ENCODE data around the gene ZNHIT6. TPM values are rescaled to one million over a fixed set of nuclear protein-coding genes. Genes with fewer than 3 reads are reported as not detected.

The ZNHIT6 gene
- total RNA-seq, 4 donors from 2014 or later, result 13.6 to 31.2 (median 23.2) TPM

- Histone ChIP-seq H3K27ac (no peak overlapping the region), H3K9me3 (no peaks in the 10 kb centered on the region), H3K36me3 (no peaks in the 10 kb centered on the region), H3K4me1 (no peaks in the 10 kb centered on the region), H3K27me3 (no peaks in the 10 kb centered on the region), H3K4me3 (no peak overlapping the region)
- no peak for DNase-seq
- intact Hi-C loops (cut with DNase I; ENCODE audit: low total_unique reads), result loop anchor here (10.0 kb wide), 1 partner anchor 57 kb away; no protein-coding TSS in a partner anchor
- no peak for TF ChIP-seq POLR2A (IDR thresholded peaks at IDR 0.05)
- no peak for TF ChIP-seq CTCF (IDR thresholded peaks at IDR 0.05)
These were observed 100.3 kb downstream of the ZNHIT6 start for GRCh38 chr1:85607921-85608265.

- no peak for DNase-seq
- no peak overlapping the region for H3K4me3 ChIP-seq
- no peaks in the 10 kb centered on the region for H3K36me3 ChIP-seq
- no peaks in the 10 kb centered on the region for H3K9me3 ChIP-seq
- TF ChIP-seq POLR2A (IDR thresholded peaks at IDR 0.05), result no peak
- TF ChIP-seq CTCF (IDR thresholded peaks at IDR 0.05), result no peak
- H3K27ac ChIP-seq, result no peak overlapping the region
- no peaks in the 10 kb centered on the region for H3K27me3 ChIP-seq
- intact Hi-C loops (cut with DNase I; ENCODE audit: low total_unique reads), result loop anchor here (10.0 kb wide), 1 partner anchor 57 kb away; no protein-coding TSS in a partner anchor
- no peaks in the 10 kb centered on the region for H3K4me1 ChIP-seq
These were observed 100.9 kb downstream of the ZNHIT6 start for GRCh38 chr1:85607126-85607920.

- Histone ChIP-seq H3K36me3 (no peaks in the 10 kb centered on the region), H3K4me1 (no peaks in the 10 kb centered on the region), H3K27me3 (no peaks in the 10 kb centered on the region), H3K4me3 (no peak overlapping the region), H3K9me3 (no peaks in the 10 kb centered on the region), H3K27ac (no peak overlapping the region)
- DNase-seq, result no peak
- intact Hi-C loops (cut with DNase I; ENCODE audit: low total_unique reads), result loop anchor here (10.0 kb wide), 1 partner anchor 58 kb away; no protein-coding TSS in a partner anchor
- TF ChIP-seq CTCF (IDR thresholded peaks at IDR 0.05) (no peak), POLR2A (IDR thresholded peaks at IDR 0.05) (no peak)
These were observed 101.8 kb downstream of the ZNHIT6 start for GRCh38 chr1:85606414-85606800.

- no peak for TF ChIP-seq POLR2A (IDR thresholded peaks at IDR 0.05)
- no peak for TF ChIP-seq CTCF (IDR thresholded peaks at IDR 0.05)
- Histone ChIP-seq H3K4me3 (no peak overlapping the region), H3K36me3 (no peaks in the 10 kb centered on the region), H3K4me1 (no peaks in the 10 kb centered on the region), H3K27ac (no peak overlapping the region), H3K27me3 (no peaks in the 10 kb centered on the region), H3K9me3 (no peaks in the 10 kb centered on the region)
- intact Hi-C loops (cut with DNase I; ENCODE audit: low total_unique reads), result loop anchor here (10.0 kb wide), 1 partner anchor 59 kb away; no protein-coding TSS in a partner anchor
- DNase-seq, result no peak
These were observed 102.5 kb downstream of the ZNHIT6 start for GRCh38 chr1:85605484-85606413.

All from uterus (tissue), 4 donors.